HEK293 (cell line): ENCODE results near the gene CD9.

ENCODE experiments used
- CTCF ChIA-PET: fragments of 350-600 bp; formaldehyde crosslinking; extraction: SDS; loops from one replicate; lab custom pipeline; 2021; ENCODE audit warnings: antibody characterized with exemption; lab: Yijun Ruan, JAX
- POLR2A ChIA-PET: fragments of 300-600 bp; formaldehyde crosslinking; extraction: SDS; loops from one replicate; lab custom pipeline; 2020; ENCODE audit warnings: antibody characterized with exemption, inconsistent platforms; lab: Yijun Ruan, JAX
- H3K27ac ChIP-seq: fragments of 200-500 bp; sonication (Bioruptor generic); 2 replicates; pipeline ENCODE4 v1.5.1; 2014; ENCODE audit warnings: low read depth, low read length, control low read depth, inconsistent platforms; ENCODE audit errors: extremely low read depth
- H3K36me3 ChIP-seq, 2 experiments: fragments of 200-500 bp in 1 of 2; sonication (Bioruptor generic) in 1 of 2; 1 replicate in 1 of 2; 2 replicates in 1 of 2; pipeline ENCODE4 v1.5.1; 2014 to 2017; ENCODE audit warnings: inconsistent platforms in 2 of 2, low read length in 2 of 2; ENCODE audit not compliant: control insufficient read depth in 2 of 2, insufficient read depth in 1 of 2
- H3K4me1 ChIP-seq: fragments of 200-500 bp; sonication (Bioruptor generic); 2 replicates; pipeline ENCODE4 v1.5.1; 2014; ENCODE audit warnings: mild to moderate bottlenecking, low read length, inconsistent platforms; ENCODE audit not compliant: control insufficient read depth, insufficient read depth
- H3K4me3 ChIP-seq: 2 replicates; pipeline ENCODE4 v1.5.1; 2011; ENCODE audit warnings: low read depth, mild to moderate bottlenecking, control low read depth, low read length, moderate library complexity
- H3K9me3 ChIP-seq: fragments of 200-500 bp; sonication (Bioruptor generic); 2 replicates; pipeline ENCODE4 v1.5.1; 2014; ENCODE audit warnings: low read depth, low read length, inconsistent platforms; ENCODE audit not compliant: control insufficient read depth, insufficient read depth
- MYNN ChIP-seq: fragments of 450-650 bp; formaldehyde crosslinking; IDR thresholded peaks from 2 replicates; pipeline ENCODE4 v1.5.1; 2016; ENCODE audit warnings: missing biosample characterization, missing genetic modification characterization, borderline replicate concordance
- PRDM10 ChIP-seq: fragments of 450-650 bp; formaldehyde crosslinking; IDR thresholded peaks from 2 replicates; pipeline ENCODE4 v1.5.1; 2016; ENCODE audit warnings: missing biosample characterization, missing genetic modification characterization
- ZFP3 ChIP-seq: fragments of 450-650 bp; formaldehyde crosslinking; IDR thresholded peaks from 2 replicates; pipeline ENCODE4 v1.5.1; 2016; ENCODE audit warnings: low read depth, missing biosample characterization, missing genetic modification characterization
- ZNF132 ChIP-seq: fragments of 450-650 bp; formaldehyde crosslinking; IDR thresholded peaks from 2 replicates; pipeline ENCODE4 v1.5.1; 2017; ENCODE audit warnings: missing biosample characterization, missing genetic modification characterization, borderline replicate concordance
- ZNF157 ChIP-seq: fragments of 450-650 bp; formaldehyde crosslinking; IDR thresholded peaks from 2 replicates; pipeline ENCODE4 v1.5.1; 2016; ENCODE audit warnings: missing biosample characterization, missing genetic modification characterization
- ZNF2 ChIP-seq: fragments of 450-650 bp; formaldehyde crosslinking; IDR thresholded peaks from 2 replicates; pipeline ENCODE4 v1.5.1; 2016; ENCODE audit warnings: missing biosample characterization, missing genetic modification characterization
- ZNF248 ChIP-seq: fragments of 450-650 bp; formaldehyde crosslinking; IDR thresholded peaks from 2 replicates; pipeline ENCODE4 v1.5.1; 2017; ENCODE audit warnings: missing biosample characterization, missing genetic modification characterization
- ZNF335 ChIP-seq: fragments of 450-650 bp; formaldehyde crosslinking; conservative IDR thresholded peaks from 2 replicates; pipeline ENCODE4 v1.5.1; 2016; ENCODE audit warnings: missing biosample characterization, missing genetic modification characterization
- ZNF362 ChIP-seq: fragments of 450-650 bp; formaldehyde crosslinking; IDR thresholded peaks from 2 replicates; pipeline ENCODE4 v1.5.1; 2016; ENCODE audit warnings: missing biosample characterization, missing genetic modification characterization
- ZNF48 ChIP-seq: fragments of 450-650 bp; formaldehyde crosslinking; IDR thresholded peaks from 2 replicates; pipeline ENCODE4 v1.5.1; 2016; ENCODE audit warnings: missing biosample characterization, missing genetic modification characterization
- ZNF514 ChIP-seq: fragments of 450-650 bp; formaldehyde crosslinking; IDR thresholded peaks from 2 replicates; pipeline ENCODE4 v1.5.1; 2016; ENCODE audit warnings: missing biosample characterization, missing genetic modification characterization
- ZNF571 ChIP-seq: fragments of 450-650 bp; formaldehyde crosslinking; IDR thresholded peaks from 2 replicates; pipeline ENCODE4 v1.5.0; 2017; ENCODE audit warnings: missing biosample characterization, missing genetic modification characterization
- ZNF654 ChIP-seq: fragments of 450-650 bp; formaldehyde crosslinking; IDR thresholded peaks from 2 replicates; pipeline ENCODE4 v1.5.1; 2016; ENCODE audit warnings: low read depth, missing biosample characterization, missing genetic modification characterization
- ZNF658 ChIP-seq: fragments of 450-650 bp; formaldehyde crosslinking; IDR thresholded peaks from 2 replicates; pipeline ENCODE4; 2016; ENCODE audit warnings: missing biosample characterization, missing genetic modification characterization
- ZNF670 ChIP-seq: fragments of 450-650 bp; formaldehyde crosslinking; IDR thresholded peaks from 2 replicates; pipeline ENCODE4 v1.5.1; 2016; ENCODE audit warnings: missing biosample characterization, missing genetic modification characterization, low read depth
- ZNF677 ChIP-seq: fragments of 450-650 bp; IDR thresholded peaks from 2 replicates; pipeline ENCODE4 v1.5.0; 2018; ENCODE audit warnings: missing biosample characterization, mild to moderate bottlenecking, missing genetic modification characterization, moderate library complexity
- ZNF707 ChIP-seq: fragments of 450-650 bp; formaldehyde crosslinking; IDR thresholded peaks from 2 replicates; pipeline ENCODE4 v1.5.1; 2016; ENCODE audit warnings: missing biosample characterization, missing genetic modification characterization
- ZNF792 ChIP-seq: fragments of 450-650 bp; formaldehyde crosslinking; IDR thresholded peaks from 2 replicates; pipeline ENCODE4 v1.5.1; 2016; ENCODE audit warnings: missing biosample characterization, missing genetic modification characterization
- TF ChIP-seq, protein P1 (sequence below): fragments of 450-650 bp; formaldehyde crosslinking; IDR thresholded peaks from 2 replicates; pipeline ENCODE4 v1.5.1; 2016; ENCODE audit warnings: missing biosample characterization, missing genetic modification characterization
- TF ChIP-seq, protein P2 (sequence below): fragments of 450-650 bp; formaldehyde crosslinking; IDR thresholded peaks from 2 replicates; pipeline ENCODE4 v1.5.1; 2017; ENCODE audit warnings: missing biosample characterization, missing genetic modification characterization
- TF ChIP-seq, protein P3 (sequence below): fragments of 450-650 bp; formaldehyde crosslinking; IDR thresholded peaks from 2 replicates; pipeline ENCODE4 v1.5.1; 2016; ENCODE audit warnings: missing biosample characterization, missing genetic modification characterization, borderline replicate concordance

CD9 gene

GRCh38 chr12:6282453-6282840 lies 82.2 kb downstream of the CD9 start (continued):
- TF ChIP-seq, protein P1, sequence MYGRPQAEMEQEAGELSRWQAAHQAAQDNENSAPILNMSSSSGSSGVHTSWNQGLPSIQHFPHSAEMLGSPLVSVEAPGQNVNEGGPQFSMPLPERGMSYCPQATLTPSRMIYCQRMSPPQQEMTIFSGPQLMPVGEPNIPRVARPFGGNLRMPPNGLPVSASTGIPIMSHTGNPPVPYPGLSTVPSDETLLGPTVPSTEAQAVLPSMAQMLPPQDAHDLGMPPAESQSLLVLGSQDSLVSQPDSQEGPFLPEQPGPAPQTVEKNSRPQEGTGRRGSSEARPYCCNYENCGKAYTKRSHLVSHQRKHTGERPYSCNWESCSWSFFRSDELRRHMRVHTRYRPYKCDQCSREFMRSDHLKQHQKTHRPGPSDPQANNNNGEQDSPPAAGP (tag by site-specific recombination): no peak
- TF ChIP-seq ZNF654 (tag by site-specific recombination) (no peak), ZNF670 (no peak), ZNF362 (tag by site-specific recombination) (no peak), ZNF677 (tag by site-specific recombination) (no peak), ZNF658 (tag by site-specific recombination) (no peak), ZNF514 (tag by site-specific recombination) (no peak), ZNF335 (tag by site-specific recombination) (no peak), PRDM10 (tag by site-specific recombination) (no peak), ZNF48 (no peak)
- TF ChIP-seq, protein P2, sequence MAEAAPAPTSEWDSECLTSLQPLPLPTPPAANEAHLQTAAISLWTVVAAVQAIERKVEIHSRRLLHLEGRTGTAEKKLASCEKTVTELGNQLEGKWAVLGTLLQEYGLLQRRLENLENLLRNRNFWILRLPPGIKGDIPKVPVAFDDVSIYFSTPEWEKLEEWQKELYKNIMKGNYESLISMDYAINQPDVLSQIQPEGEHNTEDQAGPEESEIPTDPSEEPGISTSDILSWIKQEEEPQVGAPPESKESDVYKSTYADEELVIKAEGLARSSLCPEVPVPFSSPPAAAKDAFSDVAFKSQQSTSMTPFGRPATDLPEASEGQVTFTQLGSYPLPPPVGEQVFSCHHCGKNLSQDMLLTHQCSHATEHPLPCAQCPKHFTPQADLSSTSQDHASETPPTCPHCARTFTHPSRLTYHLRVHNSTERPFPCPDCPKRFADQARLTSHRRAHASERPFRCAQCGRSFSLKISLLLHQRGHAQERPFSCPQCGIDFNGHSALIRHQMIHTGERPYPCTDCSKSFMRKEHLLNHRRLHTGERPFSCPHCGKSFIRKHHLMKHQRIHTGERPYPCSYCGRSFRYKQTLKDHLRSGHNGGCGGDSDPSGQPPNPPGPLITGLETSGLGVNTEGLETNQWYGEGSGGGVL (tag by site-specific recombination): no peak

GRCh38 chr12:6284273-6284672 lies 84.1 kb downstream of the CD9 start:
- no peak overlapping the region for H3K4me3 ChIP-seq
- ChIA-PET CTCF (interaction anchor here (0.6 to 6.8 kb wide), 41 partner anchors 8 to 1094 kb away, joined by 3 to 82 read pairs (median 5); partner anchors contain the start of genes CD9 and TNFRSF1A), POLR2A (interaction anchor here (0.6 to 0.9 kb wide), 3 partner anchors 102 to 1155 kb away, joined by 3 to 5 read pairs (median 3); partner anchors contain the start of gene VAMP1)
- no peaks in the 10 kb centered on the region for H3K36me3 ChIP-seq
- no peak overlapping the region for H3K27ac ChIP-seq
- H3K9me3 ChIP-seq: no peaks in the 10 kb centered on the region
- peaks cover 5% of the 10 kb centered on the region; the same call in 1 of the 2 replicates for H3K4me1 ChIP-seq
- no peak for TF ChIP-seq ZNF2 (tag by site-specific recombination)
- no peak for TF ChIP-seq ZNF335 (tag by site-specific recombination)
- TF ChIP-seq, protein P3, sequence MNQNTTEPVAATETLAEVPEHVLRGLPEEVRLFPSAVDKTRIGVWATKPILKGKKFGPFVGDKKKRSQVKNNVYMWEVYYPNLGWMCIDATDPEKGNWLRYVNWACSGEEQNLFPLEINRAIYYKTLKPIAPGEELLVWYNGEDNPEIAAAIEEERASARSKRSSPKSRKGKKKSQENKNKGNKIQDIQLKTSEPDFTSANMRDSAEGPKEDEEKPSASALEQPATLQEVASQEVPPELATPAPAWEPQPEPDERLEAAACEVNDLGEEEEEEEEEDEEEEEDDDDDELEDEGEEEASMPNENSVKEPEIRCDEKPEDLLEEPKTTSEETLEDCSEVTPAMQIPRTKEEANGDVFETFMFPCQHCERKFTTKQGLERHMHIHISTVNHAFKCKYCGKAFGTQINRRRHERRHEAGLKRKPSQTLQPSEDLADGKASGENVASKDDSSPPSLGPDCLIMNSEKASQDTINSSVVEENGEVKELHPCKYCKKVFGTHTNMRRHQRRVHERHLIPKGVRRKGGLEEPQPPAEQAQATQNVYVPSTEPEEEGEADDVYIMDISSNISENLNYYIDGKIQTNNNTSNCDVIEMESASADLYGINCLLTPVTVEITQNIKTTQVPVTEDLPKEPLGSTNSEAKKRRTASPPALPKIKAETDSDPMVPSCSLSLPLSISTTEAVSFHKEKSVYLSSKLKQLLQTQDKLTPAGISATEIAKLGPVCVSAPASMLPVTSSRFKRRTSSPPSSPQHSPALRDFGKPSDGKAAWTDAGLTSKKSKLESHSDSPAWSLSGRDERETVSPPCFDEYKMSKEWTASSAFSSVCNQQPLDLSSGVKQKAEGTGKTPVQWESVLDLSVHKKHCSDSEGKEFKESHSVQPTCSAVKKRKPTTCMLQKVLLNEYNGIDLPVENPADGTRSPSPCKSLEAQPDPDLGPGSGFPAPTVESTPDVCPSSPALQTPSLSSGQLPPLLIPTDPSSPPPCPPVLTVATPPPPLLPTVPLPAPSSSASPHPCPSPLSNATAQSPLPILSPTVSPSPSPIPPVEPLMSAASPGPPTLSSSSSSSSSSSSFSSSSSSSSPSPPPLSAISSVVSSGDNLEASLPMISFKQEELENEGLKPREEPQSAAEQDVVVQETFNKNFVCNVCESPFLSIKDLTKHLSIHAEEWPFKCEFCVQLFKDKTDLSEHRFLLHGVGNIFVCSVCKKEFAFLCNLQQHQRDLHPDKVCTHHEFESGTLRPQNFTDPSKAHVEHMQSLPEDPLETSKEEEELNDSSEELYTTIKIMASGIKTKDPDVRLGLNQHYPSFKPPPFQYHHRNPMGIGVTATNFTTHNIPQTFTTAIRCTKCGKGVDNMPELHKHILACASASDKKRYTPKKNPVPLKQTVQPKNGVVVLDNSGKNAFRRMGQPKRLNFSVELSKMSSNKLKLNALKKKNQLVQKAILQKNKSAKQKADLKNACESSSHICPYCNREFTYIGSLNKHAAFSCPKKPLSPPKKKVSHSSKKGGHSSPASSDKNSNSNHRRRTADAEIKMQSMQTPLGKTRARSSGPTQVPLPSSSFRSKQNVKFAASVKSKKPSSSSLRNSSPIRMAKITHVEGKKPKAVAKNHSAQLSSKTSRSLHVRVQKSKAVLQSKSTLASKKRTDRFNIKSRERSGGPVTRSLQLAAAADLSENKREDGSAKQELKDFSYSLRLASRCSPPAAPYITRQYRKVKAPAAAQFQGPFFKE (tag by site-specific recombination): no peak
- TF ChIP-seq ZNF707 (tag by site-specific recombination): no peak
- no peak for TF ChIP-seq ZFP3 (tag by site-specific recombination)
- no peak for TF ChIP-seq ZNF132 (tag by site-specific recombination)
- no peak for TF ChIP-seq ZNF571 (tag by site-specific recombination)
- no peak for TF ChIP-seq ZNF248
- no peak for TF ChIP-seq ZNF157 (tag by site-specific recombination)
- TF ChIP-seq, protein P2 (tag by site-specific recombination): no peak
- TF ChIP-seq MYNN (tag by site-specific recombination): no peak
- TF ChIP-seq ZNF792 (tag by site-specific recombination): no peak
